Measurements from ENCODE around the gene MRPS10. TPM values are rescaled to one million over a fixed set of nuclear protein-coding genes. Genes with fewer than 3 reads are reported as not detected.

The MRPS10 gene
- total and polyA plus RNA-seq, 4 donors, result 17.7 to 28.4 (median 22.2) TPM

Other genes with a start within 250 kb of the MRPS10 start
- 10 to 100 TPM; 24.2 to 28.6 TPM for gene TAF8, start 167.3 kb downstream of the MRPS10 start, total RNA-seq
- 10 to 100 TPM; 14.7 to 15.0 TPM for gene TAF8, start 167.3 kb downstream of the MRPS10 start, polyA plus RNA-seq
- gene C6orf132, start 75.2 kb downstream of the MRPS10 start, total RNA-seq, result 1 to 10 TPM; 1.7 to 3.1 TPM
- gene C6orf132, start 75.2 kb downstream of the MRPS10 start, polyA plus RNA-seq, result 10 to 100 TPM in 1 of 2 donors, under 1 TPM in 1; 0.51 to 30.7 TPM
- not detected for gene GUCA1A, start 44.5 kb downstream of the MRPS10 start, total RNA-seq
- not detected for gene GUCA1A, start 44.5 kb downstream of the MRPS10 start, polyA plus RNA-seq
- gene GUCA1B, start 22.9 kb downstream of the MRPS10 start, total RNA-seq, result 1 to 10 TPM; 2.0 to 4.1 TPM
- gene GUCA1B, start 22.9 kb downstream of the MRPS10 start, polyA plus RNA-seq, result 1 to 10 TPM in 1 of 2 donors, under 1 TPM in 1; 0.88 to 2.4 TPM
- 1 to 10 TPM; 2.7 to 9.5 TPM for gene TRERF1, start 234.1 kb upstream of the MRPS10 start, total RNA-seq
- 1 to 10 TPM in 1 of 2 donors, under 1 TPM in 1; 0.50 to 1.7 TPM for gene TRERF1, start 234.1 kb upstream of the MRPS10 start, polyA plus RNA-seq

All from aorta (tissue), 4 donors.